ENCODE results near the gene CFAP68.
A peak's percentile ranks its signal among the peaks of the same experiment; 100 is the strongest.

GRCh38 chr11:111918390-111919256 lies 39.3 kb downstream of the CFAP68 start, which contains the start of gene C11orf52:
- no peak for TF ChIP-seq EZH2 (IDR thresholded peaks at IDR 0.05; ENCODE audit: low read depth, unreplicated experiment)
- TF ChIP-seq CTCF (conservative IDR thresholded peaks at IDR 0.05; ENCODE audit: low read depth in 2 of 2) = no peak
- no peak; the same call in 1 of the 2 replicates for TF ChIP-seq POLR2AphosphoS5 (IDR thresholded peaks at IDR 0.05; ENCODE audit: low read depth)
- TF ChIP-seq EZH2phosphoT487 (IDR thresholded peaks at IDR 0.05; ENCODE audit: unreplicated experiment) = no peak
- no peak for TF ChIP-seq JUNB (IDR thresholded peaks at IDR 0.05; ENCODE audit: unreplicated experiment)
- TF ChIP-seq CREB1 (CRISPR knock-in tag; IDR thresholded peaks at IDR 0.05; ENCODE audit: low read depth) = 0 out of 2 replicates have a peak, but pooled peaks have one; percentile 14
- no peak for TF ChIP-seq REST (IDR thresholded peaks at IDR 0.05; ENCODE audit: unreplicated experiment)
- 0 out of 2 replicates have a peak, but pooled peaks have one; percentile 28 for TF ChIP-seq ETS1 (IDR thresholded peaks at IDR 0.05)

Measured in GM23338 (cell line).